Chondrocyte (in vitro differentiated cells): ENCODE results near the gene TRIM62. TPM values are rescaled to one million over a fixed set of nuclear protein-coding genes. Genes with fewer than 3 reads are reported as not detected.
"Not testable (repeated sequence)": the region's sequence is repeated elsewhere in the genome, so short reads cannot be mapped to it uniquely, and the experiment has no call there.

Experiments used
- DNase-seq: peaks from one replicate; pipeline ENCODE4 v3.0.0; 2021; ENCODE audit warnings: mixed read lengths, low spot score
- H3K27ac Mint-ChIP-seq: one replicate; pipeline ENCODE4 v1.8.0; 2021; ENCODE audit warnings: mild to moderate bottlenecking, moderate library complexity, mixed read lengths; ENCODE audit not compliant: unreplicated experiment
- H3K27me3 Mint-ChIP-seq: 2 replicates; pipeline ENCODE4 v1.8.0; 2021; ENCODE audit warnings: low read depth, mixed read lengths
- H3K36me3 Mint-ChIP-seq: 2 replicates; pipeline ENCODE4 v1.8.0; 2021; ENCODE audit warnings: low read depth, mixed read lengths
- H3K4me1 Mint-ChIP-seq: 2 replicates; pipeline ENCODE4 v1.8.0; 2021; ENCODE audit warnings: low read depth, mild to moderate bottlenecking, mixed read lengths
- H3K4me3 Mint-ChIP-seq: one replicate; pipeline ENCODE4 v1.8.0; 2021; ENCODE audit warnings: mild to moderate bottlenecking, moderate library complexity, mixed read lengths; ENCODE audit not compliant: unreplicated experiment
- H3K9me3 Mint-ChIP-seq: 2 replicates; pipeline ENCODE4 v1.8.0; 2021; ENCODE audit warnings: low read depth, mixed read lengths
- total RNA-seq: library from RNA; stranded (reverse); gene quantifications from 3 replicates; pipeline ENCODE4 v1.2.1, GENCODE V29; 2021
- TF ChIP-seq, protein P1 (sequence below): fragments of 200-600 bp; sonication (generic); IDR thresholded peaks from 2 replicates; pipeline ENCODE4 v1.5.0; 2021; ENCODE audit warnings: antibody characterized with exemption, mild to moderate bottlenecking, moderate library complexity

The TRIM62 gene
- total RNA-seq, 1 donor from 2014 or later, result 17.3 TPM

GRCh38 chr1:33111965-33112364 lies 69.9 kb downstream of the TRIM62 start:
- no peaks in the 10 kb centered on the region for H3K4me1 Mint-ChIP-seq

DNA sequence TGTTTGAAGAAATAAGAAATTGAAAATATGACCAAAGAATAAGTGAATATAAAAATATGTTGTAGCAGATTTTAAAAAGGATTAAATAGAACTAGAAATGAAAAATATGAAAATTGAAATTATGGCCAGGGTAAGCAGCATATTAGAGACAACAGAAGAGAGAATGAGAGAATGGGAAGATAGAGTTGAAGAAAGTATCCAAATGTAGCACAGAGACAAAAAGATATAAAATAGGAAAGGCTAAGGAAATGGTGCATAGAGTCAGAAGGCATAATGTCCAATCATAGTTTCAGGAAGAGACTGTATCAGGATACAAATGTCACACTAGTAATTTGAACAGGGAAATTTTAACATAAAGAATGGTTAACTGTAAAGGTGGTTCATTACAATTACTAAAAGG lies 71.4 kb downstream of the TRIM62 start:
- H3K36me3 Mint-ChIP-seq, result peaks cover 6% of the 10 kb centered on the region
- H3K4me3 Mint-ChIP-seq, result no peak overlapping the region
- H3K9me3 Mint-ChIP-seq, result peaks cover 12% of the 10 kb centered on the region
- no peaks in the 10 kb centered on the region for H3K27me3 Mint-ChIP-seq
- DNase-seq, result no peak
- H3K27ac Mint-ChIP-seq, result no peak overlapping the region
- TF ChIP-seq, protein P1, sequence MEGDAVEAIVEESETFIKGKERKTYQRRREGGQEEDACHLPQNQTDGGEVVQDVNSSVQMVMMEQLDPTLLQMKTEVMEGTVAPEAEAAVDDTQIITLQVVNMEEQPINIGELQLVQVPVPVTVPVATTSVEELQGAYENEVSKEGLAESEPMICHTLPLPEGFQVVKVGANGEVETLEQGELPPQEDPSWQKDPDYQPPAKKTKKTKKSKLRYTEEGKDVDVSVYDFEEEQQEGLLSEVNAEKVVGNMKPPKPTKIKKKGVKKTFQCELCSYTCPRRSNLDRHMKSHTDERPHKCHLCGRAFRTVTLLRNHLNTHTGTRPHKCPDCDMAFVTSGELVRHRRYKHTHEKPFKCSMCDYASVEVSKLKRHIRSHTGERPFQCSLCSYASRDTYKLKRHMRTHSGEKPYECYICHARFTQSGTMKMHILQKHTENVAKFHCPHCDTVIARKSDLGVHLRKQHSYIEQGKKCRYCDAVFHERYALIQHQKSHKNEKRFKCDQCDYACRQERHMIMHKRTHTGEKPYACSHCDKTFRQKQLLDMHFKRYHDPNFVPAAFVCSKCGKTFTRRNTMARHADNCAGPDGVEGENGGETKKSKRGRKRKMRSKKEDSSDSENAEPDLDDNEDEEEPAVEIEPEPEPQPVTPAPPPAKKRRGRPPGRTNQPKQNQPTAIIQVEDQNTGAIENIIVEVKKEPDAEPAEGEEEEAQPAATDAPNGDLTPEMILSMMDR, result no peak
- H3K4me1 Mint-ChIP-seq, result no peaks in the 10 kb centered on the region

More at GRCh38 chr1:33111965-33112364, 69.9 kb downstream of the TRIM62 start:
- Mint-ChIP-seq H3K27me3 (no peaks in the 10 kb centered on the region), H3K9me3 (peaks cover 12% of the 10 kb centered on the region), H3K4me3 (no peak overlapping the region), H3K36me3 (peaks cover 6% of the 10 kb centered on the region), H3K27ac (no peak overlapping the region)
- TF ChIP-seq, protein P1, result peak; percentile 83
- DNase-seq, result no peak

- not testable (repeated sequence) for H3K4me3 Mint-ChIP-seq, H3K27me3 Mint-ChIP-seq, DNase-seq, H3K9me3 Mint-ChIP-seq
- H3K4me1 Mint-ChIP-seq, result peaks cover 28% of the 10 kb centered on the region
- H3K36me3 Mint-ChIP-seq, result peaks cover 11% of the 10 kb centered on the region
- peak overlapping the region; percentile 98 for H3K27ac Mint-ChIP-seq
Observed at GRCh38 chr1:33100119-33100415, 81.8 kb downstream of the TRIM62 start.

- H3K4me1 Mint-ChIP-seq, result peaks cover 33% of the 10 kb centered on the region
- H3K9me3 Mint-ChIP-seq, result no peaks in the 10 kb centered on the region
- peak; percentile 99 for DNase-seq
- peaks cover 11% of the 10 kb centered on the region for H3K36me3 Mint-ChIP-seq
- TF ChIP-seq, protein P1, result peak; percentile 80
- peak overlapping the region; percentile 98 for H3K27ac Mint-ChIP-seq
- H3K27me3 Mint-ChIP-seq, result no peaks in the 10 kb centered on the region
- no peak overlapping the region for H3K4me3 Mint-ChIP-seq
Observed at GRCh38 chr1:33099290-33100118, 82.3 kb downstream of the TRIM62 start.

GRCh38 chr1:33098371-33098770 lies 83.5 kb downstream of the TRIM62 start:
- TF ChIP-seq, protein P1, result no peak
- Mint-ChIP-seq H3K9me3 (no peaks in the 10 kb centered on the region), H3K4me1 (peaks cover 33% of the 10 kb centered on the region), H3K4me3 (no peak overlapping the region), H3K27me3 (no peaks in the 10 kb centered on the region), H3K36me3 (peaks cover 11% of the 10 kb centered on the region), H3K27ac (peak overlapping the region; percentile 98)
- DNase-seq, result no peak

GRCh38 chr1:33097762-33098161 lies 84.1 kb downstream of the TRIM62 start:
- TF ChIP-seq, protein P1, result no peak
- Mint-ChIP-seq H3K4me3 (no peak overlapping the region), H3K27ac (no peak overlapping the region), H3K9me3 (no peaks in the 10 kb centered on the region), H3K4me1 (peaks cover 33% of the 10 kb centered on the region), H3K36me3 (peaks cover 6% of the 10 kb centered on the region), H3K27me3 (no peaks in the 10 kb centered on the region)
- no peak for DNase-seq
